HepG2 (cell line): ENCODE data around the gene GCNT2. TPM values are rescaled to one million over a fixed set of nuclear protein-coding genes. Genes with fewer than 3 reads are reported as not detected.

ENCODE experiments used
- BRCA1 ChIP-seq: sonication (generic); formaldehyde crosslinking; IDR thresholded peaks from 2 replicates; pipeline ENCODE4 v1.4.0; 2020; ENCODE audit warnings: missing genetic modification reagents
- FOXK1 ChIP-seq: sonication (generic); formaldehyde crosslinking; IDR thresholded peaks from 2 replicates; pipeline ENCODE4 v1.4.0; 2020; ENCODE audit warnings: low read depth, missing genetic modification reagents, borderline replicate concordance
- HDAC1 ChIP-seq: sonication (generic); formaldehyde crosslinking; IDR thresholded peaks from 2 replicates; pipeline ENCODE4 v1.5.1; 2020; ENCODE audit warnings: mild to moderate bottlenecking, missing genetic modification reagents
- HDAC2 ChIP-seq: sonication (generic); formaldehyde crosslinking; IDR thresholded peaks from 2 replicates; pipeline ENCODE4 v1.4.0; 2020; ENCODE audit warnings: missing genetic modification reagents
- HNF4A ChIP-seq: sonication (generic); formaldehyde crosslinking; IDR thresholded peaks from 2 replicates; pipeline ENCODE4 v1.4.0; 2020; ENCODE audit warnings: missing genetic modification reagents
- KDM1A ChIP-seq: IDR thresholded peaks from 2 replicates; pipeline ENCODE4 v1.6.1; 2016; ENCODE audit warnings: missing compliant biosample characterization
- MATR3 ChIP-seq: sonication (generic); formaldehyde crosslinking; IDR thresholded peaks from 2 replicates; pipeline ENCODE4 v1.4.0; 2020; ENCODE audit warnings: missing genetic modification reagents
- PLRG1 ChIP-seq: fragments of 450-650 bp; conservative IDR thresholded peaks from 2 replicates; pipeline ENCODE4 v1.6.1; 2016
- SSRP1 ChIP-seq: IDR thresholded peaks from 2 replicates; pipeline ENCODE4 v1.6.1; 2016; ENCODE audit warnings: control low read depth
- TBL1XR1 ChIP-seq: fragments of 150-350 bp; IDR thresholded peaks from 2 replicates; pipeline ENCODE4 v1.6.1; 2014; ENCODE audit warnings: borderline replicate concordance, low read length; ENCODE audit not compliant: partially characterized antibody
- TCF7L2 ChIP-seq: IDR thresholded peaks from 2 replicates; pipeline ENCODE4 v1.6.1; 2011; ENCODE audit warnings: mild to moderate bottlenecking, low read depth, low read length, moderate library complexity
- THAP11 ChIP-seq: IDR thresholded peaks from 2 replicates; pipeline ENCODE4 v1.6.1; 2016; ENCODE audit warnings: missing biosample characterization, missing genetic modification reagents
- ZBTB3 ChIP-seq: sonication (generic); formaldehyde crosslinking; IDR thresholded peaks from 2 replicates; pipeline ENCODE4 v1.4.0; 2020; ENCODE audit warnings: low read depth, mild to moderate bottlenecking, moderate library complexity, missing genetic modification reagents, borderline replicate concordance
- polyA plus RNA-seq, 8 experiments: library from polyadenylated mRNA; depleted of rRNA in 3 of 8; stranded (reverse) in 7 of 8; unstranded in 1 of 8; fragments of >200 nt; fragmentation: Illumina TruSeq in 4 of 8; extraction: Trizol in 4 of 8; gene quantifications; 2 replicates each; pipeline versions ENCODE4 v1.2.1 to v1.2.3, GENCODE V29; 2011 to 2016; ENCODE audit warnings: low read depth in 4 of 8, missing spikeins in 1 of 8, mixed read lengths in 1 of 8; ENCODE audit not compliant: insufficient read depth in 1 of 8
- total RNA-seq, 5 experiments: library from RNA; depleted of rRNA; stranded (reverse); fragments of >200 nt; fragmentation: Illumina TruSeq; extraction: Trizol; gene quantifications; 2 replicates each; pipeline ENCODE4 v1.2.3, GENCODE V29; 2016; ENCODE audit warnings: low read depth in 1 of 5
- TF ChIP-seq, protein P1 (sequence below): sonication (generic); formaldehyde crosslinking; IDR thresholded peaks from 2 replicates; pipeline ENCODE4 v1.4.0; 2020; ENCODE audit warnings: missing genetic modification reagents
- TF ChIP-seq, protein P2 (sequence below): sonication (generic); formaldehyde crosslinking; IDR thresholded peaks from 2 replicates; pipeline ENCODE4 v1.4.0; 2020; ENCODE audit warnings: missing genetic modification reagents
- TF ChIP-seq, protein P3 (sequence below): sonication (generic); formaldehyde crosslinking; IDR thresholded peaks from 2 replicates; pipeline ENCODE4 v1.5.1; 2020; ENCODE audit warnings: mild to moderate bottlenecking, moderate library complexity, missing genetic modification reagents

Gene GCNT2
- total and polyA plus RNA-seq, 2 of the 13 experiments (the other 11 are each of a cell fraction or from before 2014, with no cell fraction given): 11.8 to 31.9 TPM

DNA sequence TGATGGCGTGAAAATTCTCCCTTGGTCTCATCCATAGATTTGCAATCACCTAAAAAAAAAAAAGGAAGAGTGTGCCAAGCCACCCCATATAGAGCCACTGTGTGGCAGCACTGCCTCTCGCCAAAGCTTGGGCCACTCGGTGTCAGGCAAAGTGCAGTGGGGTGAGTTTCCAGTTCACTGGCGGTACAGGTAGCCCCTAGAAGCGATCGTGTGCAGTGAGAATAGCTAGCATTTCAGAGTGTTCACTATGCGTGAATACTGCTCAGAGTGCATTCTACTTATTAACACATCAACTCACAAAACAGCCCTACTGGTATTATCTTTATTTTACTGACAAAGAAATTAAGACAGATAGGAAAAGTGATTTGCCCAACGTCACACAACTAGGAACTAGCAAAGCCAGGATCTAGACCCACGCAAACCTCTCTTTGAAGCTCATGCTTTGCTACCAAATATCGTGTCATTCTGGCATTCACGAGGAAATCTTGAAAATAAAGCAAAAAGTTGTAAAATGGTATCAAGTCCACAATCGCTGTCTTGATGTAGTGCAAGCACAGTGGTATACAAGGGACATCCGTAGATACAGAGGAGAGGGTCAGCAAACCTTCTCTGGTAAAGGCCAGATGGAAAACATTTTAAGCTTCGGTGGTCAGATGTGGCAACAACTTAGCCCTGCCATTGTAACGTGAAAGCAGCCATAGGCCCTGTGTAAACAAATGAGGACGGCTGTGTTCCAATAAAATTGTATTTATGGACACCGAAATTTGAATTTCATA is 10.4 kb upstream of the GCNT2 start (continued):
- no peak for TF ChIP-seq ZBTB3 (CRISPR knock-in tag)
- peak; percentile 67 for TF ChIP-seq TBL1XR1
- TF ChIP-seq SSRP1: 0 out of 2 replicates have a peak, but pooled peaks have one; percentile 56
- TF ChIP-seq HNF4A: no peak; the same call in 1 of the 2 replicates
- TF ChIP-seq, protein P1, sequence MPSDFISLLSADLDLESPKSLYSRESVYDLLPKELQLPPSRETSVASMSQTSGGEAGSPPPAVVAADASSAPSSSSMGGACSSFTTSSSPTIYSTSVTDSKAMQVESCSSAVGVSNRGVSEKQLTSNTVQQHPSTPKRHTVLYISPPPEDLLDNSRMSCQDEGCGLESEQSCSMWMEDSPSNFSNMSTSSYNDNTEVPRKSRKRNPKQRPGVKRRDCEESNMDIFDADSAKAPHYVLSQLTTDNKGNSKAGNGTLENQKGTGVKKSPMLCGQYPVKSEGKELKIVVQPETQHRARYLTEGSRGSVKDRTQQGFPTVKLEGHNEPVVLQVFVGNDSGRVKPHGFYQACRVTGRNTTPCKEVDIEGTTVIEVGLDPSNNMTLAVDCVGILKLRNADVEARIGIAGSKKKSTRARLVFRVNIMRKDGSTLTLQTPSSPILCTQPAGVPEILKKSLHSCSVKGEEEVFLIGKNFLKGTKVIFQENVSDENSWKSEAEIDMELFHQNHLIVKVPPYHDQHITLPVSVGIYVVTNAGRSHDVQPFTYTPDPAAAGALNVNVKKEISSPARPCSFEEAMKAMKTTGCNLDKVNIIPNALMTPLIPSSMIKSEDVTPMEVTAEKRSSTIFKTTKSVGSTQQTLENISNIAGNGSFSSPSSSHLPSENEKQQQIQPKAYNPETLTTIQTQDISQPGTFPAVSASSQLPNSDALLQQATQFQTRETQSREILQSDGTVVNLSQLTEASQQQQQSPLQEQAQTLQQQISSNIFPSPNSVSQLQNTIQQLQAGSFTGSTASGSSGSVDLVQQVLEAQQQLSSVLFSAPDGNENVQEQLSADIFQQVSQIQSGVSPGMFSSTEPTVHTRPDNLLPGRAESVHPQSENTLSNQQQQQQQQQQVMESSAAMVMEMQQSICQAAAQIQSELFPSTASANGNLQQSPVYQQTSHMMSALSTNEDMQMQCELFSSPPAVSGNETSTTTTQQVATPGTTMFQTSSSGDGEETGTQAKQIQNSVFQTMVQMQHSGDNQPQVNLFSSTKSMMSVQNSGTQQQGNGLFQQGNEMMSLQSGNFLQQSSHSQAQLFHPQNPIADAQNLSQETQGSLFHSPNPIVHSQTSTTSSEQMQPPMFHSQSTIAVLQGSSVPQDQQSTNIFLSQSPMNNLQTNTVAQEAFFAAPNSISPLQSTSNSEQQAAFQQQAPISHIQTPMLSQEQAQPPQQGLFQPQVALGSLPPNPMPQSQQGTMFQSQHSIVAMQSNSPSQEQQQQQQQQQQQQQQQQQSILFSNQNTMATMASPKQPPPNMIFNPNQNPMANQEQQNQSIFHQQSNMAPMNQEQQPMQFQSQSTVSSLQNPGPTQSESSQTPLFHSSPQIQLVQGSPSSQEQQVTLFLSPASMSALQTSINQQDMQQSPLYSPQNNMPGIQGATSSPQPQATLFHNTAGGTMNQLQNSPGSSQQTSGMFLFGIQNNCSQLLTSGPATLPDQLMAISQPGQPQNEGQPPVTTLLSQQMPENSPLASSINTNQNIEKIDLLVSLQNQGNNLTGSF (CRISPR knock-in tag): no peak
- TF ChIP-seq FOXK1 (CRISPR knock-in tag): no peak
- TF ChIP-seq HDAC2 (CRISPR knock-in tag): 0 out of 2 replicates have a peak, but pooled peaks have one; percentile 36
- no peak for TF ChIP-seq BRCA1 (CRISPR knock-in tag)
- no peak for TF ChIP-seq MATR3 (CRISPR knock-in tag)
- TF ChIP-seq PLRG1: no peak
- no peak for TF ChIP-seq TCF7L2
- TF ChIP-seq THAP11: peak; percentile 54
- TF ChIP-seq HDAC1 (CRISPR knock-in tag): peak; percentile 58
- no peak for TF ChIP-seq KDM1A
- TF ChIP-seq, protein P2, sequence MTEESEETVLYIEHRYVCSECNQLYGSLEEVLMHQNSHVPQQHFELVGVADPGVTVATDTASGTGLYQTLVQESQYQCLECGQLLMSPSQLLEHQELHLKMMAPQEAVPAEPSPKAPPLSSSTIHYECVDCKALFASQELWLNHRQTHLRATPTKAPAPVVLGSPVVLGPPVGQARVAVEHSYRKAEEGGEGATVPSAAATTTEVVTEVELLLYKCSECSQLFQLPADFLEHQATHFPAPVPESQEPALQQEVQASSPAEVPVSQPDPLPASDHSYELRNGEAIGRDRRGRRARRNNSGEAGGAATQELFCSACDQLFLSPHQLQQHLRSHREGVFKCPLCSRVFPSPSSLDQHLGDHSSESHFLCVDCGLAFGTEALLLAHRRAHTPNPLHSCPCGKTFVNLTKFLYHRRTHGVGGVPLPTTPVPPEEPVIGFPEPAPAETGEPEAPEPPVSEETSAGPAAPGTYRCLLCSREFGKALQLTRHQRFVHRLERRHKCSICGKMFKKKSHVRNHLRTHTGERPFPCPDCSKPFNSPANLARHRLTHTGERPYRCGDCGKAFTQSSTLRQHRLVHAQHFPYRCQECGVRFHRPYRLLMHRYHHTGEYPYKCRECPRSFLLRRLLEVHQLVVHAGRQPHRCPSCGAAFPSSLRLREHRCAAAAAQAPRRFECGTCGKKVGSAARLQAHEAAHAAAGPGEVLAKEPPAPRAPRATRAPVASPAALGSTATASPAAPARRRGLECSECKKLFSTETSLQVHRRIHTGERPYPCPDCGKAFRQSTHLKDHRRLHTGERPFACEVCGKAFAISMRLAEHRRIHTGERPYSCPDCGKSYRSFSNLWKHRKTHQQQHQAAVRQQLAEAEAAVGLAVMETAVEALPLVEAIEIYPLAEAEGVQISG (CRISPR knock-in tag): peak; percentile 52; the same call in 1 of the 2 replicates
- TF ChIP-seq, protein P3, sequence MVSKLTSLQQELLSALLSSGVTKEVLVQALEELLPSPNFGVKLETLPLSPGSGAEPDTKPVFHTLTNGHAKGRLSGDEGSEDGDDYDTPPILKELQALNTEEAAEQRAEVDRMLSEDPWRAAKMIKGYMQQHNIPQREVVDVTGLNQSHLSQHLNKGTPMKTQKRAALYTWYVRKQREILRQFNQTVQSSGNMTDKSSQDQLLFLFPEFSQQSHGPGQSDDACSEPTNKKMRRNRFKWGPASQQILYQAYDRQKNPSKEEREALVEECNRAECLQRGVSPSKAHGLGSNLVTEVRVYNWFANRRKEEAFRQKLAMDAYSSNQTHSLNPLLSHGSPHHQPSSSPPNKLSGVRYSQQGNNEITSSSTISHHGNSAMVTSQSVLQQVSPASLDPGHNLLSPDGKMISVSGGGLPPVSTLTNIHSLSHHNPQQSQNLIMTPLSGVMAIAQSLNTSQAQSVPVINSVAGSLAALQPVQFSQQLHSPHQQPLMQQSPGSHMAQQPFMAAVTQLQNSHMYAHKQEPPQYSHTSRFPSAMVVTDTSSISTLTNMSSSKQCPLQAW (CRISPR knock-in tag): peak; percentile 66
